T-helper 1 cell treated with Interleukin-12 subunit alpha and Interleukin-12 subunit beta and Interleukin-4 antibody, amounts not matched to agents 30 ng/mL and 1 ng/mL, for 36 hours (primary cell): ENCODE results near the gene COTL1. TPM values are rescaled to one million over a fixed set of nuclear protein-coding genes. Genes with fewer than 3 reads are reported as not detected.
"Not testable (repeated sequence)": the region's sequence is repeated elsewhere in the genome, so short reads cannot be mapped to it uniquely, and the experiment has no call there.

Experiments
- intact Hi-C: fragments of 100-400 bp; cut with micrococcal nuclease; formaldehyde crosslinking; loops from one replicate; pipeline ENCODE4 v1.15.1; 2024
- total RNA-seq: library from RNA; stranded (reverse); gene quantifications from 2 replicates; pipeline ENCODE4 v1.2.3, GENCODE V29; 2022

COTL1 gene
- total RNA-seq, 1 donor from 2014 or later = 777 TPM

- intact Hi-C loops = no loop called here
These were observed 82.5 kb downstream of the COTL1 start for GRCh38 chr16:84535408-84535807.

DNA sequence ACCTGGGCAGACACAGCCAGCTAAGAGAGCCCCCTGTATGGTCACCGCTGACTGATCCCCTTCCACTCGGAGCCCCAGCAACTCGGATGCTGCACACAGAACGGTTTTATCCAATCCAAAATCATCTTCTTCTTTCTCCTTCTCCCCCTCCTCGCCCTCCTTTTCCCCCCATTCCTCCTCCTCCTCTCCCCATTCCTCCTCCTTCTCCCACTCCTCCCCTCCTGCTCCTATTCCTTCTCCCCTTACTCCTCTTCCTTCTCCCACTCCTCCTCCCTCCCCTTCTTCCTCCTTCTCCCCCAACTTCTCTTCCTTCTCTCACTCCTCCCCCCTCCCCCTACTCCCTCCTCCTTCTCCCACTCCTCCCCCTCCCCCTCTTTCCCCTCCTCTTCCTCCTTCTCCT, 83.1 kb downstream of the COTL1 start:
- intact Hi-C loops = no loop called here

DNA sequence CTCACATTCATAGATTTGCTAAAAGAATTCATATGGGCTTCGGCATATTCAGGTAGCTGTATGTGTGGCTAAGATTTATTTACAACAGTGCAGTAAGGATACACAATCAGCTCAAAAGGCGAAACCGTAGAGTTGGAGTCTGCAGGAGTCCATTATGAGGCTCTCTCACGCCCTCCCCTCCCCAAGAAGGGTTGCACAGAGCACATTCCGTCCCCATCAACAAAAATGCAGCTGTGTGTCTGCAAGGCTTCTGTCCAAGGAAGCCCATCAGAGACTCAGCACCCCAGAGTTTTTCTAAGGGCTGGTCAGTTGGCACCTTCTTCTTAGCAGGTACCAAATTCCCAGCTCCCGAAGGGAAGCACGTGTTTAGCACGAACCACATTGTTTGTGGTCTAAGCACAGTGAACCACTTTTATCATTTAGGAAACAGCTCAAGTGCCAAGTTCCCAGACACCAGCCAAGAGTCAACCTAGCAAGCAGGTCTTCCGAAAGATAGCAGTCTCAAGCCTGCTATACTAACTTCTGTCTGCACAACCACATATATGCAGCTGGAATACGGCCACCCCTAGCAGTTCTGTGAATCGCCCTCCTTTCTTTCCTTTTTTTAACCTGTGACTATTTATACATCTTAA, 84.9 kb downstream of the COTL1 start:
- intact Hi-C loops = loop anchor here (2.0 kb wide), 1 partner anchor 16 kb away; no protein-coding TSS in a partner anchor

- intact Hi-C loops = loop anchor here (2.0 kb wide), 1 partner anchor 16 kb away; no protein-coding TSS in a partner anchor
These were observed 85.6 kb downstream of the COTL1 start for GRCh38 chr16:84532291-84532724.

GRCh38 chr16:84531671-84532111, 86.2 kb downstream of the COTL1 start:
- intact Hi-C loops = loop anchor here (2.0 kb wide), 1 partner anchor 17 kb away; no protein-coding TSS in a partner anchor

- intact Hi-C loops = no loop called here
These were observed 87.3 kb downstream of the COTL1 start for GRCh38 chr16:84530590-84530989.

- intact Hi-C loops = no loop called here
These were observed 88.3 kb downstream of the COTL1 start for GRCh38 chr16:84529607-84530006.

DNA sequence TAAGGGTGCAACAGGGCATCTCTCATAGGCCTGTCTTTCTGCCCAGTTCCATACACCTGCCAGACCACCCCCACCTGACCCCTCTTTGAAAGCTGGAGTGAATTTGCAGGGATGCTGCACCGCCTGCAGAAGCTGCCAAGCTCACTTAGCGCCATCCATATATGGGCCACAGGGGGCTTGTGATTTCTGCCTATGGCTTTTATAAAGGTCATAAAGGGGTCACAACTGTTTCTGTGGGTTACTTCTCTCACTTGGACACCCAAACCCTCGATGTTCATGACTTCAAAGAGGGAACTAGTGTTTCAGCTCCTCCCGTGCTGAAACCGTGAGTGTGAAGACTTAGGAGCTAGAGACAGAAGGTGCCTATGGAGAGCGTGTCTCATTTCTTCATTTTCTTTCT, 89.6 kb downstream of the COTL1 start:
- intact Hi-C loops = no loop called here

GRCh38 chr16:84527532-84528269, 90.2 kb downstream of the COTL1 start:
- intact Hi-C loops = no loop called here

DNA sequence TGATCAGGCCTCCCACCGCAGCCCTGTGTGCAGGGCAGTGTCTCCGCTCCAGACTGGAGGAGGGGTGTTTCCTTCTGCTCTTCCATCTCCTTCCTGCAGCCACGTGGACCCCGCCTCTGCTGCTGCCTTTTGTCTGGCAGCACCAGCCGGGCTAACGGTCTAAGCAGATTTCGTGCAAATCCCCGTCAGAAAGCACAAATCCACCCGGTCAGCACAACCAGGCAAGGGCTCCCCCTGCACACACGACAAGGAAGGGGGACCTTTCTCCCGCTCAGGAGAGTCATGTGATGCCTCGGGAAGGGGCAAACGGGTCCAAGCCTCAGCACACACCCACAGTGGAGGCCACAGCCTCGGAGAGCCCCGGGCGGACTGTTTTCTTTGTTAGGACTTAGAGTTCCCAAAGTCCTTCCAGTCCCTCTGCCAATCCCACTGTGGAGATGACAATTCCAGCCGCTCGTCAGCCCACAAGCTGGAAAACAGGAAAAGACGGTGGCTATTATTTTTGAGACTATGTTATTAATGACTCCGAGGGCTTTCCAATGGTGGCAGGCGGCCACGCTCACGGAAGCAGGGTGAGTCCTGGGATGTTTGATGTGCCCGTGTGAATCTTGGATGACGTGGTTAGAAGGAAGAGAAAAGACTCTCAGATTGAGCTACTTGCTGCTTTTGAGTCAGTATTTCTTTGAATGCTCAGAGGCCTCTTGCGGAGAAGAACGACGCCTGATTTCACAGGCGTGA, 90.9 kb downstream of the COTL1 start:
- intact Hi-C loops = no loop called here

DNA sequence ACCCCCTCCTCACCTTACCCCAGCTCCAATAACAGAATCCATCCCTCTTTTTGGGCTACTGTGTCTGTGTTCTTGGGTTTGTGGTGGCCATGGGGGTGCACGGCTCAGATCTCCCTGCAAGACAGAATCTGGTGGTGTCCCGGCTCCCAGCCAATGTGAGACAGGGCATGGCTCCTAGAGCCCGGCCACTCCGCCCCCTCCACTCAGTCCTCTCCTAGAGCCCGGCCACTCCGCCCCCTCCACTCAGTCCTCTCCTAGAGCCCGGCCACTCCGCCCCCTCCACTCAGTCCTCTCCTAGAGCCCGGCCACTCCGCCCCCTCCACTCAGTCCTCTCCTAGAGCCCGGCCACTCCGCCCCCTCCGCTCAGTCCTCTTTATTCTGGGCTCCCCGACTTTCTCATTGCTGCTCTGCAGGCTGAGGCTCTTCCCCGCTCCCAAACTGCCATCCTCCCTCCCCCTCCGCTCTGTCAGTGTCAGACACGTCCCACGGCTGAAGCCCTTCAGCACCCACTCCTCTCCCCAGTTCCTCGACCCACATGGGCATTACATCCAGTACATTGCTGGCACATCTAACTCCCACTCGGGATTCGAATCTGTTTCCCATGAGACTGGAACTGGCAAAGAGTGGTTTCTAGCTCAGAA, 92.8 kb downstream of the COTL1 start:
- intact Hi-C loops = not testable (repeated sequence)

GRCh38 chr16:84524346-84524920, 93.4 kb downstream of the COTL1 start:
- intact Hi-C loops = no loop called here

DNA sequence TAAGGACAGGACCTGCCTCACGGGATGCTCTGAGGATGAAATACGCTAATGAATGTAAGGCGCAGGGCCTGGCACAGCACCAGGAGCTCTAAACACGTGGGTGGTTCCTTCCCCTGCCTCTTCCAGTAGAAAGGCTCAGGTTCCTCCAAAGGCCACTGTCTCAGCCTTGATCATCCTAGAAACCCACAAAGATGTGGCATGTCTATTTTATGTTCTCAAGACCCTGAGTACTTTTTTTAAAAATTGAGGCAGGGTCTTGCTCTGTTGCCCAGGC, 96.4 kb downstream of the COTL1 start:
- intact Hi-C loops = no loop called here

DNA sequence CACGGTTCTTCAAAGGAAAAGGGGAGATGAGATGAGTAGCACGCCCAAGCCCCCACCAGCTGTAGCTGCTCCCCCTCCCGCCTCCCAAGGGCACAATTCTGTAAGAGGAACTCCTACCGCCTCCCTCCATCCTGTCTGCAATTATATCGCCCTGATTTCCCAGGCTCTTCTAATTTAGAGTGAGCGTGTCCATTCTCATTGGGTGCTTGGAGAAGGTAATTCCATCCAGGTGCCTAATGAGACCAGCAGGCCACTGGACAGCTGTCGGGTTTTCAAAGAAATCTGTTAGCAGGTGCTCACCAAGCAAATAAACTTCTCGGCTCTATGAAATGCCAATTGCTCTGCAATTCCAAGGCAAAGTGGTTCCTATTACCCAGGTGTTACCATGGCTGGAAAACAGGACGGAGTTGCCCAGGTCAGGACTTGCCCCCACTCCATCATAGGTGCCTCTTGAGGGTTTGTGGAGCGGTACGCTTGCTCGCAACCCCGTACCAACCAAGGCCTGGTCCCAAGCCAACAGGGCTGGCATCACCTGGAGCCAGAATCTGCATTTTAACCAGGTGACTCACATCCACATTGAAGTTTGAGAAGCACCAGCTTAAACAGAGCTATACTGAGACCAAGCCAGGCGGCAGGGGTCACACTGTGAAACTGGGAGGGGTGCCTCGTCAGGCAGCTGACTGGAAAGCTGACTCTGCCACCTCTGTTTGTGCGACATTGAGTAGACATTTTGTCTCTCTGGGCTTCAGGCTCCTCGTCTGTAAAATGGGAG, 97.0 kb downstream of the COTL1 start:
- intact Hi-C loops = no loop called here

DNA sequence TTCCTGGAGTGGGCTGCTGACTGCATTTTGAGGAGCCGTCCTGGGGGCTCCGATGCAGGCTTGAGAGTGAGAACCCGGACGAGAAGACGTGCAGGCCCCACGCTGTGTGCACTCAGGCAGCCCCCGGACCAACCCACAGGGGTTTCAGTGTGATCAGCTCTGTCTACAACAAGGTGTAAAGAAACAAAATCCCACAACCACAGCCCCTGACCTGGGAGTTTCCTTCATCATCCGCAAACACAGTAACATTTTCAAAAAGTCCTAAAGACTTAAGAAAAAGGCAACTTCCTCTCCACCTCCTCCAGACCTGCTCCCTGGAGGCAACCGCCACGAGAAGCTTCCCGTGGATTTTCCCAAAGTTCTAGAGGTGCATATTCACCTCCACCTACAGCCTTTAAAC, 98.0 kb downstream of the COTL1 start:
- intact Hi-C loops = loop anchor here (1.0 to 10.0 kb wide), 5 partner anchors 15 to 435 kb away; partner anchors contain the start of gene MEAK7

DNA sequence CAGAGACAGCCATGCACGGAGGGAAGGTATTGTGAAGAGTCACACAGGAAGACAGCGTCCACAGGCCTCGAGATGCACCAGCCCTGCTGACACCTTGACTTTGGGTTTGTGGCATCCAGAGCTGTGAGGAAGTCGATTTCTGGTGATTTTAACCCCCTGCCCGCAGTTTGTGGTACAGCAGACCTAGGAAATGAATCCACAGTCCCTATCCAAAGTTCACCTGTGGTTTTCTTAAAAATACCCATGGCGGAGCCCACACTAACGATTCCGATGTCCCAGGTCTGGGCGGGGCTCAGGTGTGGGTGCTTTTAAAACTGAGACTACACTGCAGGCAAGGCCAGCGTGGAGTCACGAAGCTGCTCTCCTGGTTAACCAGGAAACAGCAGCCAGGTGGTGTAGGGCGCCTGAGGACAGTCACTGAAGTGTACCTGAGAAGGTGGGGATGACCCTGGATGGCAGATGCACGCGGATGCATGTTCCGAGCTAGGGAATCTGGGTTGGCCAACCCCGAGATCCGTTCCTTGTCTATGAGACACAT, 99.0 kb downstream of the COTL1 start:
- intact Hi-C loops = loop anchor here (1.0 to 10.0 kb wide), 5 partner anchors 14 to 436 kb away; partner anchors contain the start of gene MEAK7

GRCh38 chr16:84518220-84518619, 99.7 kb downstream of the COTL1 start:
- intact Hi-C loops = loop anchor here (2.0 to 10.0 kb wide), 3 partner anchors 13 to 437 kb away; partner anchors contain the start of gene MEAK7

- intact Hi-C loops = loop anchor here (5.0 to 10.0 kb wide), 2 partner anchors 295 to 437 kb away; no protein-coding TSS in a partner anchor
These were observed 100.5 kb downstream of the COTL1 start for GRCh38 chr16:84517366-84517765.
